Left lung (tissue), 10 donors: Measurements from ENCODE around the gene ESRRB. TPM values are rescaled to one million over a fixed set of nuclear protein-coding genes. Genes with fewer than 3 reads are reported as not detected.

ENCODE experiments used
- ATAC-seq: fragments of 200-7000 bp; cut with Tn5 transposase; one replicate; pipeline ENCODE4 v1.9.1; 2020; ENCODE audit warnings: moderate library complexity
- DNase-seq, 4 donors: peaks; one replicate each; pipeline ENCODE4 v3.0.0-alpha.2; 2013 to 2020
- H3K27ac ChIP-seq, 2 donors: fragments of 200-600 bp; sonication (generic) in 1 of 2; one replicate each; pipeline versions ENCODE4 v1.5.0 to v1.8.0; 2020 to 2021
- H3K27me3 ChIP-seq, 2 donors: fragments of 200-600 bp; sonication (generic) in 1 of 2; one replicate each; pipeline versions ENCODE4 v1.5.0 to v1.8.0; 2020 to 2021
- H3K36me3 ChIP-seq, 2 donors: fragments of 200-600 bp; sonication (generic) in 1 of 2; one replicate each; pipeline versions ENCODE4 v1.5.0 to v1.8.0; 2020 to 2021
- H3K4me1 ChIP-seq, 2 donors: fragments of 200-600 bp; one replicate each; pipeline ENCODE4 v1.8.0; 2021
- H3K4me3 ChIP-seq, 2 donors: fragments of 200-600 bp; sonication (generic) in 1 of 2; one replicate each; pipeline versions ENCODE4 v1.5.0 to v1.8.0; 2020 to 2021; ENCODE audit warnings: mild to moderate bottlenecking in 1 of 2
- H3K9me3 ChIP-seq, 2 donors: fragments of 200-600 bp; sonication (generic) in 1 of 2; one replicate each; pipeline versions ENCODE4 v1.5.0 to v1.8.0; 2020 to 2021
- CTCF ChIP-seq, 2 donors: fragments of 200-600 bp; sonication (generic) in 1 of 2; IDR thresholded peaks; one replicate each; pipeline versions ENCODE4 v1.5.0 to v1.8.0; 2021; ENCODE audit warnings: antibody characterized with exemption in 2 of 2
- intact Hi-C, 2 donors: fragments of 100-400 bp; cut with DNase I; formaldehyde crosslinking; loops; one replicate each; pipeline versions ENCODE4 v1.11.2 to v1.14.2; 2022
- polyA plus RNA-seq, 6 donors: library from polyadenylated mRNA; unstranded; fragments of 120-200 nt; gene quantifications; one replicate each; pipeline ENCODE4 v1.2.1, GENCODE V29; 2013; ENCODE audit not compliant: insufficient read length in 6 of 6
- total RNA-seq, 2 donors: library from RNA; stranded (reverse); fragmentation: NEBNext Ultra II Directional; extraction: Animal tissue kit (Norgen Biotek cat#: 25700); gene quantifications; one replicate each; pipeline ENCODE4 v1.2.1, GENCODE V29; 2021
- donor health status: DM: no; HTN: yes; CAD: no.
- donor health status: DM: no; HTN: no; CAD: no.

ESRRB gene
- total and polyA plus RNA-seq, 8 donors, result 0.15 to 0.67 (median 0.40) TPM

- ATAC-seq, result no peak
- H3K36me3 ChIP-seq, result no peaks in the 10 kb centered on the region
- H3K27ac ChIP-seq, result no peak overlapping the region
- peak in 1 of 4 donors; percentile 4 for DNase-seq
- peaks cover 0 to 8% of the 10 kb centered on the region in 2 donors for H3K27me3 ChIP-seq
- no peak overlapping the region for H3K4me3 ChIP-seq
- intact Hi-C loops, result no loop called here
- H3K4me1 ChIP-seq, result peaks cover 0 to 4% of the 10 kb centered on the region in 2 donors
- no peak for TF ChIP-seq CTCF (IDR thresholded peaks at IDR 0.05)
- H3K9me3 ChIP-seq, result no peaks in the 10 kb centered on the region
Measured at GRCh38 chr14:76346391-76347160, 29.4 kb upstream of the ESRRB start.

GRCh38 chr14:76348898-76349297 is 27.0 kb upstream of the ESRRB start:
- Histone ChIP-seq H3K27ac (no peak overlapping the region), H3K4me3 (no peak overlapping the region), H3K27me3 (peaks cover 0 to 26% of the 10 kb centered on the region in 2 donors), H3K36me3 (no peaks in the 10 kb centered on the region), H3K9me3 (no peaks in the 10 kb centered on the region), H3K4me1 (peaks cover 0 to 12% of the 10 kb centered on the region in 2 donors)
- intact Hi-C loops, result no loop called here
- DNase-seq (peak in 1 of 4 donors; percentile 21), ATAC-seq (peak; percentile 35)
- no peak for TF ChIP-seq CTCF (IDR thresholded peaks at IDR 0.05)

DNA sequence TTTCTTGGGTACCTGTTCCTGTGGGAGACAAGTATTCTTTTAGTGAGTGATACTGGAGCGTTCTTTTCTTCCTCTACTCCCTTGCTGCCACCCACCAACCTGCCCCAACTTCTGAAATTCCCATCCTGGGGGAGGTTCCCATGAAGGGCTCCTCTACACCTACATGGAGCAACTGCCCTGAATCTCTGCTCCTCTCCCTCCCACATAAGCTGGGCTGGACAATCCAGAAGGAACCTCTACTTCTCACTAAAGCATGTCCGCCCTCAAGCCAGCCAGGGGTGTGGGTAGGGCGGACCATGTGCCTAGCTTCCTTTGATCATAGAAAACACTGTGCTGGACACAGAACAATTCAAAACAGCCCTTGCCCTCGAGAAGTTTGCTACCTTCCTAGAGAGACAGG is 25.9 kb upstream of the ESRRB start:
- intact Hi-C loops, result no loop called here

DNA sequence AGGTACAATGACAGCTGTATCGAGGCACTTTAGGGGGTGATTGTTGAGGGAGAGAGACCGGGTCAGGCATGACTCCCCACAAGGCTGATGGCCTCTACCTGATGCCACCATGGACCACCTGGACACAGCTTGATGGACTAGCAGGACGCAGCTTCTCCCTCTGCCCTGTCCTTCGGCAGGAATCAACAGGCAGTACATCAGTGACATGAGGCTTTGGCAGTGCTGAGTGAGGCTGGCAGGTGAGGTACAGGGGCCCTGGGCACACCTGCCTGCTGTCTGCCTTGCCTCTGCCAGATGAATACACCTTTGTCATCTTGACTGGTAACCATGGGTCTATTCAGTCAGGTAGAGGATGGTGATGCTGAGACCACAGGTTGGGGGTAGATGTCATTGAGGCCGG is 25.3 kb upstream of the ESRRB start:
- DNase-seq (no peak), ATAC-seq (no peak)
- no peak overlapping the region for H3K4me3 ChIP-seq
- no peak for TF ChIP-seq CTCF (IDR thresholded peaks at IDR 0.05)
- peaks cover 0 to 12% of the 10 kb centered on the region in 2 donors for H3K4me1 ChIP-seq
- intact Hi-C loops, result no loop called here
- no peaks in the 10 kb centered on the region for H3K9me3 ChIP-seq
- H3K27ac ChIP-seq, result no peak overlapping the region
- peaks cover 0 to 34% of the 10 kb centered on the region in 2 donors for H3K27me3 ChIP-seq
- no peaks in the 10 kb centered on the region for H3K36me3 ChIP-seq

More for the DNA sequence above, 25.9 kb upstream of the ESRRB start:
- DNase-seq, result no peak
- H3K4me1 ChIP-seq, result peaks cover 0 to 12% of the 10 kb centered on the region in 2 donors
- no peak for TF ChIP-seq CTCF (IDR thresholded peaks at IDR 0.05)
- no peaks in the 10 kb centered on the region for H3K36me3 ChIP-seq
- H3K27me3 ChIP-seq, result peaks cover 0 to 34% of the 10 kb centered on the region in 2 donors
- no peak overlapping the region for H3K27ac ChIP-seq
- no peak overlapping the region for H3K4me3 ChIP-seq
- no peaks in the 10 kb centered on the region for H3K9me3 ChIP-seq
- no peak for ATAC-seq

GRCh38 chr14:76351941-76352340 is 24.0 kb upstream of the ESRRB start:
- Histone ChIP-seq H3K4me1 (peaks cover 0 to 12% of the 10 kb centered on the region in 2 donors), H3K4me3 (no peak overlapping the region), H3K9me3 (no peaks in the 10 kb centered on the region), H3K36me3 (no peaks in the 10 kb centered on the region), H3K27ac (no peak overlapping the region), H3K27me3 (peaks cover 0 to 46% of the 10 kb centered on the region in 2 donors)
- no peak for TF ChIP-seq CTCF (IDR thresholded peaks at IDR 0.05)
- DNase-seq (no peak), ATAC-seq (no peak)
- intact Hi-C loops, result no loop called here
